CD4-positive, alpha-beta T cell treated with Interleukin-1 beta for 1 hour (primary cell): ENCODE results near the gene GPR17.

Experiments
- DNase-seq, 2 donors: peaks; one replicate each; pipeline ENCODE4 v3.0.0-alpha.2; 2020 to 2022

GPR17 gene

GRCh38 chr2:127672341-127673224 lies 26.6 kb downstream of the GPR17 start:
- DNase-seq = no peak

GRCh38 chr2:127673291-127674069 lies 27.5 kb downstream of the GPR17 start:
- no peak for DNase-seq

GRCh38 chr2:127674241-127675209 lies 28.6 kb downstream of the GPR17 start:
- no peak for DNase-seq

GRCh38 chr2:127675331-127676261 lies 29.6 kb downstream of the GPR17 start, which contains the start of gene LIMS2:
TSS of gene LIMS2 (minus strand) at chr2:127675530. CDS start at chr2:127675024, 506 bp downstream.
- no peak for DNase-seq

DNA sequence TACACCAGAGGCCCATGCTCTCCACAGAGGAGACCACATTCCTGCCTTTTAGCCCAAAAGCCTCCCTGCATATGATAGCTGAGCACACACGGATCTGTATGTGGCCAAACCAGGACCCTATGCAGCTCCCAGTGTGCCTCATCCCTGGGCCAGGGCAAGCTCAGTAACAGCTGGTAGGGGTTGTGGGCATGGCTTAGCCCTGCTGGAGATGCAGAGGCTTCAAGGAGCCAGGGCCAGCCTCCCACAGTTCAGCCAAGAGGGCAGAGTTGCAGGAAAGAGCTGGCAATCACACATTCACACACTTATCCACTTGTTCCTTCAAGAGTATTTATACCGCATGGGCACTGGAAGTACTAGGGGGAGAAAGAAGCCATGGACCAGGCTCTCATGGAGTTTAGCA lies 31.0 kb downstream of the GPR17 start:
- no peak for DNase-seq

GRCh38 chr2:127678531-127678930 lies 32.6 kb downstream of the GPR17 start:
- DNase-seq = no peak

DNA sequence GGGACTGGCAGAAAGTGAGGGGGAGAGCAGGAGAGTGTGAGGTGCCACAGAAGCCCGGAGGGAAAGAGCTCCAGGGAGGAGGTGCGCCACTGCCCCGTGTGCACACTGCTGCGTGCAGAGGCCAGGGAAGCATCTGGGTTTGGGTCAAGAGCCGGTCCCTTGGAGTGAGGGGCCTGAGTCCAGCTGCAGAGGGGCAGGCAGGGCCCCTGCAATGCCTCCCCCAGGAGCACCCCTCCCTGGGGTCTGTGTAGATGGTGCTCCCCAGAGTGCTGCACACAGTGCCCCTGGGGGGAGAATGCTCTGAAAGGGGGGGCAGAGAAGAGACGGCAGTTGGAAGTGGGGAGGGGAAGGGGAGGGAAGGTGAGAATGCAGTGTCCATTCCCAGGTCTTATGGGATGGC lies 33.0 kb downstream of the GPR17 start:
- no peak for DNase-seq

GRCh38 chr2:127679680-127680361 lies 33.9 kb downstream of the GPR17 start:
- no peak for DNase-seq

- no peak for DNase-seq
These were observed 34.8 kb downstream of the GPR17 start for GRCh38 chr2:127680706-127681287.

DNA sequence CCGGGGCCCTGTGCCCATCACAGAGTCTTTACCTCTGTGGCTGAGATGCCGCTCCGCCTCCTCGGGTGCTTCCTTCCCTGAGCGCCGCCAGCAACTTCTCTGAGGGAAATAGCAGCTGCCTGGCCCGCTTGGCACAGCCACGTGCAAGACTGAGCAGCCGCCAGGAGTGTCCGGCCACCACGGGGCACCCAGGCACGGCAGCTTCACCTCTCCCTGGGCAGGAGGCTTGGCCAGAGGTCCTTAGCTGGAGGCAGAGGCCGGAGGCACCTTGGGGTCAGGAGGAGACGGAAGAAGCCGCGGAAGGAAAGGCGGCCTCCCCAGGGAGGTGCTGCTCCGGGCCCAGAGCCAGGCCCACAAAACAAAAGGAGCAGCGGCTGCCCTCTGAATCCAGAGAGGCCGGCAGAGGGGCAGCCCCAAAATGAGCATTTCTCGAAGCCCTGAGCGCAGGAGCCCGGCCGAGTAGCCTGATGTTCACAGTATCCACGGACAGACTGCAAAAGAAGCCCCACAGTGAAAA lies 35.4 kb downstream of the GPR17 start:
- no peak for DNase-seq

DNA sequence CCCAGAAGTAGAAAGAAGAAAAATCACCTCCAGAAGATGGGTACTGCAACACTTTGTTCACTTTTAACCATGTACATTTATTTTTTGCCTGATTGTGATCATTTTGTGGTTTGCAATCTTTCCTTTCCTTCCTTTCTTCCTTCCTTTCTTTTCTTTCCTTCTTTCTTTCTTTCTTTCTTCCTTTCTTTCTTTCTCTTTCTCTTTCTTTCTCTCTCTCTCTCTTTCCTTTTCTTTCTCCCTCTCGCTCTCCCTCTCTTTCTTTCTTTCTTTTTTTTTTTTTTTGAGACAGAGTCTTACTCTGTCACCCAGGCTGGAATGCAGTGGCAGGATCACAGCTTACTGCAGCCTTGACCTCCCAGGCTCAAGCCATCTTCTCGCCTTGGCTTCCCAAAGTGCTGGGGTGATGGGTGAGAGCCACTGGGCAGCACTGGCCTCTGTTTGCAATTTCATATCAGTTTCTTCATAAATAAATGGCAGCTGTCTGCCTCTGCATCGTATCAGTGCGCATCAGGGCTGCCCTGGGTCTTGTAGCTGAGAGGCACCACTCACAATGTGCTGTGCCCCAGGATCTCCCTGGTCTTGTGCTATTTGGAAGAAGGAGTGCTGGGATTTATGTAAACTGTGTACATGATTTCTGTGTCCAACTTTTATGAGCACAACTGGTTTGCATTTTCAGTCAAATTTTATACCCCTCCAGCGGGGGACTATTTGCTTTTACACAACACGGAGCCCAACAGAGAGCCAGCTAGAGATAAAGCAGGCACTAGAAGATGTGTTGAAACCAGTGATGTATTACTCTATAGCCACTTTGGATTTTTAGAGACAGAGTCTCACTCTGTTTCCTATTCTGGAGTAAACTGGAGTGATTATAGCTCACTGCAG lies 36.3 kb downstream of the GPR17 start:
- DNase-seq = no peak

GRCh38 chr2:127683056-127683455 lies 37.1 kb downstream of the GPR17 start:
- no peak for DNase-seq

- DNase-seq = no peak
These were observed 37.8 kb downstream of the GPR17 start for GRCh38 chr2:127683757-127684156.

DNA sequence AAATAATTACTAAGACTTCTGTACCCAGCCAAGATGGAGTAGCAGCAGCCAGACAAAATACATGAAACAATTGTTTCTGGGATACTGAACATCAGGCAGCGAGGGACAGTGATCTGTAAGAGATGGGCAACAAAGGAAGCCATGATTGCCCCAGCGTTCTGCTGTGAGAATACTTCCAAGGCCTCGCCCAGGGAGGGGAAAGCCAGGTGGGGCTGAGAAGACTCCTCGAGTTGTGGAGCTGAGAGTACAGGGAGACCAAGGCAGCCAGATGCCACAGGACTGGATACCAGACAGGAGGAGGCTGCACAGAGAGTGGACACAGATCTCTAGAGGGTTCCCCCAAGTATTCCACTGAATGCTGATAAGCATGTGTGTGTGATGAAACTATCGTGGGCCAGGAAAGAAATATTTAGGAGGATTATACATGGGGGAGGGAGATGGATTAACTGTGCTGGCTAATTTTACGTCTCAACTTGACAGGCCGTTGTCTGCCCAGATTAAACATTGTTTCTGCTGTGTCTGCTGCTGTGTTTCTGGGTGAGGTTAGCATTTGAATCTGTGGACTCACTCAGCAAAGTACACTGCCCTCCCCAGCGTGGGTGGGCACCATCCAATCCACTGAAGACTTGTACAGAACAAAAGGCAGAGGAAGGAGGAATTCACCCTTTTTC lies 39.6 kb downstream of the GPR17 start:
- DNase-seq = no peak

DNA sequence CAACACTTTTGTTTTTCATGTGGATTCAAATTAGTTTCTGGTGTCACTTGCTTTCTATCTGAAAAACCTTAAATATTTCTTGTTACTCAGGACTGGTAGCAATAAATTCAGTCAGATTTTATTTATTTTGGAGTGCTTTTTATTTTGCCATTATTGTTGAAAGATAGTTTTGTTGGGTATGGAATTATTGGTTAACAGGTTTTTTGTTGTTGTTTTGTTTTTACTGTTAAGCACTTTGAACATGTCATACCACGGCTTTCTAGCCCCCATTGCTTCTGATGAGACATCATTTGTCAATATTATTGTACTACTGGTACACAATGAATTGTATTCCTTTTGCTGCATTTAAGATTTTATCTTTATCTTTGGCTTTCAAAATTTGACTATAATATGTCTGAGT lies 42.5 kb downstream of the GPR17 start:
- DNase-seq = no peak

DNA sequence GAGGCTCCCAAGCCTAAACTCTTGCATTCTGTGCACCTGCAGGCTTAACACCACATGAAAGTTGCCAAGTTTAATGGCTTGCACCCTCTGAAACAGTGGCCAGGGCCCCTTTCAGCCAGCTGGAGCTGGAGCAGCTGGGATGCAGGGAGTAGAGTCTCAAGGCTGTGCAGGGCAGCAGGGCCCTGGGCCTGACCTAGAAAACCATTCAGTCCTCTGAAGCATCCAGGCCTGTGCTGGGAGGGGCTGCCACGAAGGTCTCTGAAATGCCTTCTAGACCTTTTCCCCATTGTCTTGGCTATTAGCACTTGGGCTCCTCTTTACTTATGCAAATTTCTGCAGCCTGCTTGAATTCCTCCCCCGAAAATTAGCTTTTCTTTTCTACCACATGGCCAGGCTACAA lies 44.7 kb downstream of the GPR17 start:
- DNase-seq = no peak

DNA sequence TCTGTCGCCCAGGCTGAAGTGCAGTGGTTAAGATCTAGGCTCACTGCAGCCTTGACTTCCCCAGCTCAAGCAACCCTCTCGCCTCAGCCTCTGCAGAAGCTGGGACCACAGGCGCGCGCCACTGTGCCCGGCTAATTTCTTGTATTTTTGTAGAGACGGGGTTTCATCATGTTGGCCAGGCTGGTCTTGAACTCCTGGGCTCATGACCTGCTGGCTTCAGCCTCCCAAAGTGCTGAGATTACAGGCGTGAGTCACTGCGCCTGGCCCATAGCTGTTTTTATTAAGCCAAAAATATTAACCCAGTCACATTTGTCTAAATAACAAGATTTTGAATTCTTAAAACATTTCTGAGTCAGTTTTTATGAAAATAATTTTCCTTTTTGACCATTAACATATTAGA lies 49.0 kb downstream of the GPR17 start:
- DNase-seq = no peak
